Hepatocyte (in vitro differentiated cells): ENCODE measurements around the gene KCNJ5.

Experiments
- CTCF ChIP-seq: fragments of 200-600 bp; sonication (generic); IDR thresholded peaks from 2 replicates; pipeline ENCODE4 v1.5.1; 2016; ENCODE audit warnings: antibody characterized with exemption, mild to moderate bottlenecking; ENCODE audit not compliant: poor library complexity
- EZH2 ChIP-seq: fragments of 200-600 bp; sonication (generic); IDR thresholded peaks from 2 replicates; pipeline ENCODE4 v1.6.1; 2016; ENCODE audit warnings: antibody characterized with exemption, mild to moderate bottlenecking, borderline replicate concordance
- EZH2phosphoT487 ChIP-seq: fragments of 200-600 bp; sonication (generic); IDR thresholded peaks from one replicate; pipeline ENCODE4 v1.6.1; 2018; ENCODE audit warnings: antibody characterized with exemption, mild to moderate bottlenecking, low read depth, moderate library complexity; ENCODE audit not compliant: unreplicated experiment, severe bottlenecking

- no peak for TF ChIP-seq CTCF
- no peak for TF ChIP-seq EZH2
- no peak for TF ChIP-seq EZH2phosphoT487
Measured at GRCh38 chr11:128879817-128880216, 11.3 kb upstream of the KCNJ5 start.
